Ammon's horn (tissue), 1 donor: Measurements from ENCODE around the gene AEN.

Source experiments
- DNase-seq: peaks from one replicate; pipeline ENCODE4 v3.0.0-alpha.2; 2016; ENCODE audit warnings: low spot score

AEN gene

DNA sequence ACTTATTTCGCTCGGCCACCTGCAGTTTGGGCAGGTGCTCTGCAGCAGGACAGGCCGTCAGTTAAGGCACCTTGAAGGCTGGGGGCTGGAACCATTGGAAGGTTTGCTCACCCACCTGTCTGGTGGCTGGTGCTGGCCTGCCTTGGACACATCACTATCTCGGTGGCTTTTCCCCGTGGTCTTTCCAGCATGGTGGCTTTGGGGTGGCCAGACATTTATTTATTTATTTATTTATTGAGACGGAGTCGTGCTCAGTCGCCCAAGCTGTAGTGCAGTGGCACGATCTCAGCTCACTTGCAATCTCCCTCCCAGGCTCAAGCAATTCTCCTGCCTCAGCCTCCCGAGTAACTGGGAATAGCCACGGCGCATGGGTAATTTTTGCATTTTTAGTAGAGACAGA is 29.4 kb downstream of the AEN start:
- no peak for DNase-seq

DNA sequence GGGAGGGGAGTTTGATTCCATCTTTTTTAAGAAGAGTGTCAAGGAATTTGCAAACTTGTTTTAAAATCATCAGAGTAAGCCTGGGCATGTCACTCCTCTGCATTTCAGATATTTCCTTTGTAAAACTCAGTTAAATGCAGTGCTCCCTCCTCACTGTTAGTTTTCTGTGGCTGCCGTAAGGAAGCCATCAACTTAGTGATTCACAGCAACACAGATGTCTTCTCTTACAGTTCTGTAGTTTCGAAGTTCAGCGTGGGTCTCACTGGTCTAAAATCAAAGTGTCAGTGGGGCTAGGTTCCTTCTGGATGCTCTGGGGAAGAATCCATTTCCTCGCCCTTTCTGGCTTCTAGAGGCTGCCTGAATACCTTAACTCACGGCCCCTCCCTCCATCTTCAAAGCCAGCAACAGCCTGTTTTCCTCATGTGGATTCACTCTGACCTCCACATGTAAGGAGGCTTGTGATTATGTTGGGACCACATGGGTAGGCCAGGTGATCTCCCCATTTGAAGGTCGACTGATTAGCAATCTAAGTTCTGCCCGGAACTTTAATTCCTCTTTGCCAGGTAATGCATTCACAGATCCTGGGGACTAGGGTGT is 30.1 kb downstream of the AEN start:
- DNase-seq: no peak

- no peak for DNase-seq
These were observed 30.8 kb downstream of the AEN start for GRCh38 chr15:88651971-88652370.

- no peak for DNase-seq
These were observed 31.5 kb downstream of the AEN start for GRCh38 chr15:88652456-88653199.

DNA sequence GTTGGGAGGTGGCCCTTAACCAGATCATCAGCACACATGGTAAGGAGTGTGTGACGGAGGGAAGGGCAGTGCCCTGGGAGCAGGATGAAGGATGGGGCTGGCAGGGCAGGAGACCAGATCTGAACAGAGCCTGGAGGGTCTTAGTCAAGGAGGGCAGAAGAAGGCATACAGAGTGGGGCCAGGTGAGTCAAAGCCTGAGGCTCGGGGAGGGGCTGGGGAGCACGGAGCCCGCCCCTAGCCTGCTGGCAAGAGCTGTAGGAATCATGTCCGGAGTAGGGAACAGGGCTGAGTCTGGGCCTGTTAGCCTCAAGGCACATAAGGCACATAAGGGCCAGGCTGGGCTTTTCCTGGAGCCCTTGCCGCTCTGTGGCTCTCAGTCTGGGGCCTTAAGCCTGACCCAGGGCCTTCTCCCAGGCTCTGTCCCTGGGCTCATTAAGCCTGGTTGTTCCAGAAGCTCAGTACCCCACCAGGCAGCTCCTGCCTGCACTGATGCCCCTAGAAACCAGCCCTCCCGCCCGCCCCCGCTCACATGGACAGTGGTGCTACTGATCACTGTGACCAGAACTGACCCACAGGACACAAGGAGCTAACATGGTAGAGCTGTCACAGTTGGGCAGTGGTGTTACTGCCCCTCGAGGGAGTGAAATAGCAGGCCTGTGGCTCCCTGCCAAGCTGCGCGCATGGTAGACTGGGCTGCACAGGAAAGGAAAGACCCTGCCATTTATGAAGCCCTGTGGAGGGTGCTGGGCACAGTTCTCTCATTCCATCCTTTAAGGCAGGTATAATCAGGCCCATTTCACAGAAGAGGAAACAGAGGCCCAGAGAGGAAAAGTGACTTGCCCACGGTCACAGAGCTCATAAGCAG is 32.3 kb downstream of the AEN start:
- DNase-seq: no peak

- no peak for DNase-seq
These were observed 33.4 kb downstream of the AEN start for GRCh38 chr15:88654430-88655102.

GRCh38 chr15:88655103-88655553 is 34.0 kb downstream of the AEN start:
- DNase-seq: no peak

GRCh38 chr15:88655800-88656488 is 34.8 kb downstream of the AEN start:
- no peak for DNase-seq

DNA sequence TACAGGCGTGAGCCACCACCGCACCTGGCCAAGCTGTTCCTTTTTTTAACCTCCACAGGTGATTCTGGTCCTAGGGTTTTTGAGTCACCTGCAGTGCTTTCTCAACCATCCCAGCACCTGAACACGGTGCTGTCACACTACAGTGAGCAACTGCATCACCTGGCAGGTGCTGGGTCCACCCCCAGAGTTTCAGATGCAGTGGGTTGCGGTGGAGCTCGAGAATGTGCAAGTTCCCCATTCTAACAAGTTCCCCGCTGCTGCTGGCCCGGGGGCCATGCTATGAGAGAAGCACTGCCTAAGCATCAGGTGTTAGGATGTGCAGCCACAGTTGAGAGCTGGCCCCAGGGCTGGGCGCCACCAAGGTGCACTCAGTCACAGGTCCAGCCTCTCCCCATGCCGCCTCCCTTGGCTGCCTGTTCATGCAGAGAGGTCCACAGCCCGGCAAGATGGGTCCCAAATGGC is 35.7 kb downstream of the AEN start:
- no peak for DNase-seq

- peak; percentile 67 for DNase-seq
These were observed 36.4 kb downstream of the AEN start for GRCh38 chr15:88657326-88658069.

- DNase-seq: no peak
These were observed 37.2 kb downstream of the AEN start for GRCh38 chr15:88658070-88658965.

GRCh38 chr15:88658972-88659931 is 38.1 kb downstream of the AEN start:
- no peak for DNase-seq

- no peak for DNase-seq
These were observed 40.0 kb downstream of the AEN start for GRCh38 chr15:88661041-88661700.

DNA sequence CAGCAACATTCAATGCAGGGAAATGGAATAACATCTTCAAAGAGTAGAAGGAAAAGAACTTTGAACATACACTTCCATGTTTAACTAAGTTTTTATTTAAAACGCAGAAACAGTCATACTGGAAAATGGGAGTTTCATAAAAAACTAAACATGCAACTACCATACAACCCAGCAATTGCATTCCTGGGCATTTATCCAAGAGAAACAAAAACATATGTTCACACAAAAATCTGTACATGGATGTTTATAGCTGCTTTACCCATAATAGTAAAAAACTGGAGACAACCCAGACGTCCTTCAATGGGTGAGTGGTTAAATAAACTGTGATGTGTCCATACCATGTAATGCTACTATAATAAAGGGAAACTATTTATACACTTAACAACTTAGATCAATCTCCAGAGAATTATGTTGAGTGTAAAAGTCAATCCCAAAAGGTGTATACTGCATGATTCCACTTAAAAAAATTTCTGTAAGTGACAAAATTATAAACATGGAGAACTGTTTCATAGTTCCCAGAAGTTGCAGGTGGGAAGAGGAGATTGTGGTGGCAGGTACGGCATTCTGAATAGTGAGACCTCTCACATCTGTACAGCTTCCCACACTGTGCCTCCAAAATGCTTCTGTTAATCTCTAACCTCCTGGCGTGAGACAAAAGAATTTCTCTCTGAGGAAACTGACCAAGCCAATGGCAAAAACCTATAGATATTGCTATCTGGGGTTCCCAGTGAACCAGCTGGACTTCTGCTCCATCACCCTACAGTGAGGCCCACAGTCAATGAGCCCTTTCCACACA is 40.8 kb downstream of the AEN start:
- DNase-seq: no peak

DNA sequence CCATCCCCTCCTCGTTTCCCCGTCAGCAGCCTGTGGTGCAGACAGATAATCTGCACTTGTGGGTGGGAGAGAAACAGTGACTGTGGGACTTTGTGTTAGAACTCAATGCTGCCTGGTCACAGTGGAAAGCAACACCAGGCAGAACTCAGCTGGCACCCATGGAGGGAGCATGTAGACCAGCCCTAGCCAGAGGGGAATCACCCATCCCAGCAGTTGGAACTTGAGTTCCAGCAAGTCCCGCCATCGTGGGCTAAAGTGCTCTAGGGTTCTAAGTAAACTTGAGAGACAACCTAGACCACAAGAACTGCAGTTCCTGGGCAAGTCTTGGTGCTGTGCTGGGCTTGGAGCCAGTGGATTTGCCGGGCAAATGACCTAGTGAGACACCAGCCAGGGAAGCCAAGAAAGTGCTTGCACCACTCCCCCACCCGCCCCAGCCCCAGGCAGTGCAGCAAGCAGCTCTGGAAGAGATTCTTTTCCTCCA is 42.0 kb downstream of the AEN start:
- no peak for DNase-seq

DNA sequence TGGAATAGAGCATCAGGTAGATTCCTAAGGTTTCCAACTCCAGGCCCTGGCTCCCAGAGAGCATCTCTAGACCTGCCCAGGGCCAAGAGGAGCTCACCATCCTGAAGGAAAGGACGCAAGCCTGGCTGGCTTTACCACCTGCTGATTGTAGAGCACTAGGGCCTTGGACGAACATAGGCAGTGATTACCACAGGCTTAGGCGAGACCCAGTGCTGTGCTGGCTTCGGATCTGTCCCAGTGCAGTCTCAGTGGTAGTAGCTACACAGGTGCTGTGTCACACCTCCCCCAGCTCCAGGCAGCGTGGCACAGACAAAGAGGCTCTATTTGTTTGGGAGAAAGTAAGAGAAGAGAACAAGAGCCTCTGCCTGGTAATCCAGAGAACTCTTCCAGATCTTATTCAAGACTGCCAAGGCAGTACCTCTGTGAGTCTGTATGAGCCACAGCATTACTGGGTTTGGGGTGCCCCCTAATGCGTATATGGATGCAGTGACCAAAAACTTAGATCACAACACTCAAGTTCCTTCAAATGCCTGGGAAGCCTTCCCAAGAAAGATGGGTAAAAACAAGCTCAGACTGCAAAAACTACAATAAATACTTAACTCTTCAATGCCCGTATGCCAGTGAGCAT is 43.1 kb downstream of the AEN start:
- peak; percentile 69 for DNase-seq

GRCh38 chr15:88674661-88675060 is 53.5 kb downstream of the AEN start:
- DNase-seq: no peak
